Activated CD8-positive, alpha-beta T cell treated with anti-CD3 and anti-CD28 coated beads, Interleukin-2, amount 10 ng/mL, durations not matched to agents 7 days and 5 days (primary cell): ENCODE data around the gene PGGT1B. TPM values are rescaled to one million over a fixed set of nuclear protein-coding genes. Genes with fewer than 3 reads are reported as not detected.
"Not testable (repeated sequence)": the region's sequence is repeated elsewhere in the genome, so short reads cannot be mapped to it uniquely, and the experiment has no call there.

ENCODE experiments used
- ATAC-seq: fragments of 150-1000 bp; cut with Tn5 transposase; one replicate; pipeline ENCODE4 v1.10.0; 2021; ENCODE audit warnings: moderate library complexity
- CTCF ChIA-PET: fragments of 350-600 bp; sonication (Branson Sonifier 250); formaldehyde crosslinking; loops from one replicate; lab custom pipeline; 2021; ENCODE audit warnings: antibody characterized with exemption; lab: Charles Lee
- POLR2A ChIA-PET: fragments of 350-600 bp; sonication (Branson Sonifier 250); formaldehyde crosslinking; loops from one replicate; lab custom pipeline; 2021; ENCODE audit warnings: antibody characterized with exemption; lab: Charles Lee
- DNase-seq: peaks from one replicate; pipeline ENCODE4 v3.0.0-alpha.2; 2020
- H3K27ac Mint-ChIP-seq: one replicate; pipeline ENCODE4 v1.8.0; 2021; ENCODE audit warnings: mild to moderate bottlenecking, mixed read lengths
- H3K27me3 Mint-ChIP-seq: one replicate; pipeline ENCODE4 v1.8.0; 2021; ENCODE audit warnings: low read depth, mixed read lengths
- H3K36me3 Mint-ChIP-seq: one replicate; pipeline ENCODE4 v1.8.0; 2021; ENCODE audit warnings: low read depth, mixed read lengths
- H3K4me1 Mint-ChIP-seq: one replicate; pipeline ENCODE4 v1.8.0; 2021; ENCODE audit warnings: low read depth, mixed read lengths
- H3K4me3 Mint-ChIP-seq: one replicate; pipeline ENCODE4 v1.8.0; 2021; ENCODE audit warnings: mild to moderate bottlenecking, mixed read lengths
- H3K9me3 Mint-ChIP-seq: one replicate; pipeline ENCODE4 v1.8.0; 2022; ENCODE audit warnings: mixed read lengths; ENCODE audit not compliant: insufficient read depth
- total RNA-seq, 2 experiments: library from RNA; stranded (reverse); gene quantifications; one replicate each; pipeline ENCODE4 v1.2.3, GENCODE V29; 2021

The PGGT1B gene
- total RNA-seq, 2 experiments from 2014 or later: 26.1 to 28.6 TPM

GRCh38 chr5:115257981-115258380, 4.7 kb downstream of the PGGT1B start:
- no peaks in the 10 kb centered on the region for H3K27me3 Mint-ChIP-seq
- no peak overlapping the region for H3K4me3 Mint-ChIP-seq
- H3K4me1 Mint-ChIP-seq: peaks cover 30% of the 10 kb centered on the region
- CTCF ChIA-PET: no interaction called here
- H3K27ac Mint-ChIP-seq: no peak overlapping the region
- POLR2A ChIA-PET: no interaction called here
- no peaks in the 10 kb centered on the region for H3K9me3 Mint-ChIP-seq
- H3K36me3 Mint-ChIP-seq: peaks cover 22% of the 10 kb centered on the region
- DNase-seq (no peak), ATAC-seq (no peak)

GRCh38 chr5:115249379-115249778, 13.3 kb downstream of the PGGT1B start:
- not testable (repeated sequence) for H3K27ac Mint-ChIP-seq, H3K4me3 Mint-ChIP-seq

GRCh38 chr5:115246361-115246991, 16.2 kb downstream of the PGGT1B start:
- no peaks in the 10 kb centered on the region for H3K27me3 Mint-ChIP-seq
- H3K27ac Mint-ChIP-seq: no peak overlapping the region
- POLR2A ChIA-PET: no interaction called here
- H3K36me3 Mint-ChIP-seq: no peaks in the 10 kb centered on the region
- no peaks in the 10 kb centered on the region for H3K9me3 Mint-ChIP-seq
- ATAC-seq (peak; percentile 67), DNase-seq (no peak)
- no peak overlapping the region for H3K4me3 Mint-ChIP-seq
- H3K4me1 Mint-ChIP-seq: no peaks in the 10 kb centered on the region
- CTCF ChIA-PET: interaction anchor here (0.8 to 1.9 kb wide), 5 partner anchors 37 to 150 kb away, joined by 3 to 20 read pairs (median 8); no protein-coding TSS in a partner anchor

More at GRCh38 chr5:115249379-115249778, 13.3 kb downstream of the PGGT1B start:
- DNase-seq, H3K36me3 Mint-ChIP-seq, H3K4me1 Mint-ChIP-seq, H3K9me3 Mint-ChIP-seq, H3K27me3 Mint-ChIP-seq, CTCF ChIA-PET, POLR2A ChIA-PET, ATAC-seq: not testable (repeated sequence)

- ChIA-PET CTCF (interaction anchor here (0.9 to 2.7 kb wide), 2 partner anchors 20 to 146 kb away, joined by 3 to 13 read pairs; no protein-coding TSS in a partner anchor), POLR2A (interaction anchor here (0.7 kb wide), 1 partner anchor 116 kb away, joined by 3 read pairs; no protein-coding TSS in a partner anchor)
- H3K27me3 Mint-ChIP-seq: no peaks in the 10 kb centered on the region
- no peaks in the 10 kb centered on the region for H3K9me3 Mint-ChIP-seq
- no peak overlapping the region for H3K4me3 Mint-ChIP-seq
- no peaks in the 10 kb centered on the region for H3K4me1 Mint-ChIP-seq
- DNase-seq: no peak
- H3K27ac Mint-ChIP-seq: no peak overlapping the region
- ATAC-seq: peak; percentile 51
- H3K36me3 Mint-ChIP-seq: peaks cover 4% of the 10 kb centered on the region
These were observed 19.3 kb downstream of the PGGT1B start for GRCh38 chr5:115243412-115243811.

GRCh38 chr5:115241881-115242642, 20.6 kb downstream of the PGGT1B start:
- no peak for ATAC-seq
- CTCF ChIA-PET: interaction anchor here (0.7 to 2.7 kb wide), 3 partner anchors 28 to 144 kb away, joined by 3 to 13 read pairs (median 4); no protein-coding TSS in a partner anchor
- no peak overlapping the region for H3K27ac Mint-ChIP-seq
- no peaks in the 10 kb centered on the region for H3K27me3 Mint-ChIP-seq
- no peak overlapping the region for H3K4me3 Mint-ChIP-seq
- no peaks in the 10 kb centered on the region for H3K4me1 Mint-ChIP-seq
- no peaks in the 10 kb centered on the region for H3K9me3 Mint-ChIP-seq
- peaks cover 7% of the 10 kb centered on the region for H3K36me3 Mint-ChIP-seq
- DNase-seq: no peak
- POLR2A ChIA-PET: no interaction called here

GRCh38 chr5:115237066-115237465, 25.6 kb downstream of the PGGT1B start:
- no peak for DNase-seq
- peaks cover 12% of the 10 kb centered on the region for H3K36me3 Mint-ChIP-seq
- H3K9me3 Mint-ChIP-seq: no peaks in the 10 kb centered on the region
- H3K4me1 Mint-ChIP-seq: no peaks in the 10 kb centered on the region
- H3K4me3 Mint-ChIP-seq: no peak overlapping the region
- ChIA-PET CTCF (interaction anchor here (1.7 kb wide), 1 partner anchor 139 kb away, joined by 6 read pairs; no protein-coding TSS in a partner anchor), POLR2A (no interaction called here)
- ATAC-seq: no peak
- H3K27ac Mint-ChIP-seq: no peak overlapping the region
- no peaks in the 10 kb centered on the region for H3K27me3 Mint-ChIP-seq

GRCh38 chr5:115236599-115236998, 26.1 kb downstream of the PGGT1B start:
- no peak for DNase-seq
- POLR2A ChIA-PET: no interaction called here
- H3K4me3 Mint-ChIP-seq: no peak overlapping the region
- CTCF ChIA-PET: interaction anchor here (1.7 kb wide), 1 partner anchor 139 kb away, joined by 6 read pairs; no protein-coding TSS in a partner anchor
- H3K36me3 Mint-ChIP-seq: peaks cover 15% of the 10 kb centered on the region
- ATAC-seq: no peak
- no peaks in the 10 kb centered on the region for H3K4me1 Mint-ChIP-seq
- H3K27me3 Mint-ChIP-seq: no peaks in the 10 kb centered on the region
- no peak overlapping the region for H3K27ac Mint-ChIP-seq
- H3K9me3 Mint-ChIP-seq: no peaks in the 10 kb centered on the region

- Mint-ChIP-seq H3K4me3 (no peak overlapping the region), H3K27ac (no peak overlapping the region), H3K4me1 (no peaks in the 10 kb centered on the region), H3K9me3 (no peaks in the 10 kb centered on the region), H3K27me3 (no peaks in the 10 kb centered on the region), H3K36me3 (peaks cover 19% of the 10 kb centered on the region)
- no peak for DNase-seq
- ATAC-seq: no peak
- POLR2A ChIA-PET: no interaction called here
- CTCF ChIA-PET: interaction anchor here (1.2 kb wide), 1 partner anchor 133 kb away, joined by 5 read pairs; no protein-coding TSS in a partner anchor
These were observed 31.1 kb downstream of the PGGT1B start for GRCh38 chr5:115231598-115231997.

GRCh38 chr5:115229606-115230005, 33.1 kb downstream of the PGGT1B start:
- DNase-seq (no peak), ATAC-seq (no peak)
- peaks cover 17% of the 10 kb centered on the region for H3K36me3 Mint-ChIP-seq
- no peaks in the 10 kb centered on the region for H3K4me1 Mint-ChIP-seq
- CTCF ChIA-PET: no interaction called here
- H3K27ac Mint-ChIP-seq: no peak overlapping the region
- H3K9me3 Mint-ChIP-seq: no peaks in the 10 kb centered on the region
- no peaks in the 10 kb centered on the region for H3K27me3 Mint-ChIP-seq
- POLR2A ChIA-PET: no interaction called here
- H3K4me3 Mint-ChIP-seq: no peak overlapping the region

GRCh38 chr5:115227281-115227680, 35.4 kb downstream of the PGGT1B start:
- Mint-ChIP-seq H3K9me3 (no peaks in the 10 kb centered on the region), H3K36me3 (peaks cover 20% of the 10 kb centered on the region), H3K4me3 (no peak overlapping the region), H3K27ac (no peak overlapping the region), H3K4me1 (no peaks in the 10 kb centered on the region), H3K27me3 (no peaks in the 10 kb centered on the region)
- DNase-seq (no peak), ATAC-seq (no peak)
- CTCF ChIA-PET: interaction anchor here (1.6 kb wide), 1 partner anchor 18 kb away, joined by 4 read pairs; no protein-coding TSS in a partner anchor
- POLR2A ChIA-PET: no interaction called here

- ChIA-PET CTCF (no interaction called here), POLR2A (no interaction called here)
- Mint-ChIP-seq H3K9me3 (no peaks in the 10 kb centered on the region), H3K27me3 (no peaks in the 10 kb centered on the region), H3K4me1 (peaks cover 10% of the 10 kb centered on the region), H3K27ac (no peak overlapping the region), H3K4me3 (no peak overlapping the region), H3K36me3 (peaks cover 18% of the 10 kb centered on the region)
- DNase-seq (no peak), ATAC-seq (no peak)
These were observed 48.1 kb downstream of the PGGT1B start for GRCh38 chr5:115214541-115214940.

GRCh38 chr5:115209279-115209678, 53.4 kb downstream of the PGGT1B start:
- peaks cover 21% of the 10 kb centered on the region for H3K4me1 Mint-ChIP-seq
- peak overlapping the region; percentile 16 for H3K4me3 Mint-ChIP-seq
- CTCF ChIA-PET: interaction anchor here (0.7 to 1.2 kb wide), 2 partner anchors 9 to 52 kb away, joined by 3 read pairs; no protein-coding TSS in a partner anchor
- POLR2A ChIA-PET: no interaction called here
- DNase-seq (peak; percentile 80), ATAC-seq (peak; percentile 99)
- H3K9me3 Mint-ChIP-seq: no peaks in the 10 kb centered on the region
- H3K27me3 Mint-ChIP-seq: no peaks in the 10 kb centered on the region
- H3K27ac Mint-ChIP-seq: peak overlapping the region; percentile 82
- peaks cover 13% of the 10 kb centered on the region for H3K36me3 Mint-ChIP-seq
